22Rv1 (cell line): ENCODE results near the gene EGFL8.

Source experiments
- CTCF ChIP-seq: fragments of 450-650 bp; IDR thresholded peaks from 2 replicates; pipeline ENCODE4 v1.5.1; 2017; ENCODE audit warnings: mild to moderate bottlenecking
- ZFX ChIP-seq: fragments of 450-650 bp; IDR thresholded peaks from 2 replicates; pipeline ENCODE4 v1.6.1; 2017; ENCODE audit warnings: antibody characterized with exemption, borderline replicate concordance

GRCh38 chr6:32129297-32130088 lies 34.9 kb upstream of the EGFL8 start:
- TF ChIP-seq CTCF (no peak), ZFX (no peak)
